Activated naive CD4-positive, alpha-beta T cell treated with anti-CD3 and anti-CD28 coated beads, Interleukin-2, amount 10 ng/mL, durations not matched to agents 7 days and 5 days (primary cell): ENCODE measurements around the gene ABI3BP.
"Not testable (repeated sequence)": the region's sequence is repeated elsewhere in the genome, so short reads cannot be mapped to it uniquely, and the experiment has no call there.

Experiments
- CTCF ChIA-PET: fragments of 350-600 bp; sonication (Branson Sonifier 250); formaldehyde crosslinking; loops from one replicate; lab custom pipeline; 2021; ENCODE audit warnings: antibody characterized with exemption; lab: Charles Lee
- DNase-seq: peaks from one replicate; pipeline ENCODE4 v3.0.0-alpha.2; 2020
- H3K27ac Mint-ChIP-seq: one replicate; pipeline ENCODE4 v1.8.0; 2021; ENCODE audit warnings: mild to moderate bottlenecking, moderate library complexity, mixed read lengths
- H3K27me3 Mint-ChIP-seq: one replicate; pipeline ENCODE4 v1.8.0; 2021; ENCODE audit warnings: mild to moderate bottlenecking, mixed read lengths
- H3K36me3 Mint-ChIP-seq: one replicate; pipeline ENCODE4 v1.8.0; 2021; ENCODE audit warnings: mixed read lengths
- H3K4me1 Mint-ChIP-seq: one replicate; pipeline ENCODE4 v1.8.0; 2021; ENCODE audit warnings: mixed read lengths
- H3K4me3 Mint-ChIP-seq: one replicate; pipeline ENCODE4 v1.8.0; 2021; ENCODE audit warnings: mild to moderate bottlenecking, moderate library complexity, mixed read lengths
- H3K9me3 Mint-ChIP-seq: one replicate; pipeline ENCODE4 v1.8.0; 2021; ENCODE audit warnings: mixed read lengths

Gene ABI3BP

GRCh38 chr3:100993309-100993708 is at the start of gene ABI3BP:
Gene ABI3BP, minus strand, starts transcription at chr3:100993421. Its CDS starts 37 bp downstream, at chr3:100993384.
- Mint-ChIP-seq H3K27me3 (peaks cover 11% of the 10 kb centered on the region), H3K9me3 (no peaks in the 10 kb centered on the region), H3K4me1 (no peaks in the 10 kb centered on the region), H3K36me3 (no peaks in the 10 kb centered on the region), H3K4me3 (no peak within 1 kb of the TSS), H3K27ac (no peak within 1 kb of the TSS)
- no peak for DNase-seq
- CTCF ChIA-PET = interaction anchor here (0.7 kb wide), 1 partner anchor 11 kb away, joined by 4 read pairs; no protein-coding TSS in a partner anchor

- Mint-ChIP-seq H3K27ac (no peak overlapping the region), H3K27me3 (peaks cover 6% of the 10 kb centered on the region), H3K4me1 (no peaks in the 10 kb centered on the region), H3K9me3 (no peaks in the 10 kb centered on the region), H3K4me3 (no peak overlapping the region), H3K36me3 (no peaks in the 10 kb centered on the region)
- no peak for DNase-seq
- CTCF ChIA-PET = no interaction called here
These were observed 46.1 kb upstream of the ABI3BP start for GRCh38 chr3:101039285-101039684.

- Mint-ChIP-seq H3K27me3 (peaks cover 6% of the 10 kb centered on the region), H3K4me3 (no peak overlapping the region), H3K36me3 (no peaks in the 10 kb centered on the region), H3K9me3 (no peaks in the 10 kb centered on the region), H3K27ac (no peak overlapping the region), H3K4me1 (no peaks in the 10 kb centered on the region)
- CTCF ChIA-PET = no interaction called here
- DNase-seq = no peak
These were observed 45.7 kb upstream of the ABI3BP start for GRCh38 chr3:101038880-101039279.

- CTCF ChIA-PET = no interaction called here
- DNase-seq = no peak
- H3K27ac Mint-ChIP-seq = no peak overlapping the region
- no peaks in the 10 kb centered on the region for H3K36me3 Mint-ChIP-seq
- no peaks in the 10 kb centered on the region for H3K9me3 Mint-ChIP-seq
- no peaks in the 10 kb centered on the region for H3K4me1 Mint-ChIP-seq
- no peak overlapping the region for H3K4me3 Mint-ChIP-seq
- peaks cover 6% of the 10 kb centered on the region for H3K27me3 Mint-ChIP-seq
These were observed 45.2 kb upstream of the ABI3BP start for GRCh38 chr3:101038393-101038792.

GRCh38 chr3:101037613-101038012 is 44.4 kb upstream of the ABI3BP start:
- no peak for DNase-seq

GRCh38 chr3:101036676-101037075 is 43.5 kb upstream of the ABI3BP start:
- no peak overlapping the region for H3K4me3 Mint-ChIP-seq
- peaks cover 3% of the 10 kb centered on the region for H3K27me3 Mint-ChIP-seq
- H3K27ac Mint-ChIP-seq = no peak overlapping the region
- H3K9me3 Mint-ChIP-seq = no peaks in the 10 kb centered on the region
- no peak for DNase-seq
- CTCF ChIA-PET = no interaction called here
- no peaks in the 10 kb centered on the region for H3K36me3 Mint-ChIP-seq
- H3K4me1 Mint-ChIP-seq = no peaks in the 10 kb centered on the region

More at GRCh38 chr3:101037613-101038012, 44.4 kb upstream of the ABI3BP start:
- Mint-ChIP-seq H3K9me3 (no peaks in the 10 kb centered on the region), H3K27me3 (peaks cover 6% of the 10 kb centered on the region), H3K4me1 (no peaks in the 10 kb centered on the region), H3K4me3 (no peak overlapping the region), H3K27ac (no peak overlapping the region), H3K36me3 (no peaks in the 10 kb centered on the region)
- CTCF ChIA-PET = no interaction called here

GRCh38 chr3:101036213-101036618 is 43.0 kb upstream of the ABI3BP start:
- no peaks in the 10 kb centered on the region for H3K4me1 Mint-ChIP-seq
- H3K4me3 Mint-ChIP-seq = no peak overlapping the region
- peaks cover 3% of the 10 kb centered on the region for H3K27me3 Mint-ChIP-seq
- H3K9me3 Mint-ChIP-seq = no peaks in the 10 kb centered on the region
- H3K27ac Mint-ChIP-seq = no peak overlapping the region
- no peaks in the 10 kb centered on the region for H3K36me3 Mint-ChIP-seq
- CTCF ChIA-PET = no interaction called here
- DNase-seq = no peak

GRCh38 chr3:101027286-101027685 is 34.1 kb upstream of the ABI3BP start:
- Mint-ChIP-seq H3K4me3 (no peak overlapping the region), H3K36me3 (no peaks in the 10 kb centered on the region), H3K9me3 (peaks cover 3% of the 10 kb centered on the region), H3K4me1 (no peaks in the 10 kb centered on the region), H3K27me3 (no peaks in the 10 kb centered on the region), H3K27ac (no peak overlapping the region)
- CTCF ChIA-PET = no interaction called here
- DNase-seq = no peak

- Mint-ChIP-seq H3K27me3 (no peaks in the 10 kb centered on the region), H3K27ac (no peak overlapping the region)
- CTCF ChIA-PET = no interaction called here
These were observed 33.7 kb upstream of the ABI3BP start for GRCh38 chr3:101026881-101027280.

GRCh38 chr3:101026244-101026643 is 33.0 kb upstream of the ABI3BP start:
- Mint-ChIP-seq H3K36me3 (no peaks in the 10 kb centered on the region), H3K9me3 (peaks cover 3% of the 10 kb centered on the region), H3K4me3 (no peak overlapping the region), H3K27ac (no peak overlapping the region), H3K27me3 (no peaks in the 10 kb centered on the region), H3K4me1 (no peaks in the 10 kb centered on the region)
- no peak for DNase-seq
- CTCF ChIA-PET = no interaction called here

More at GRCh38 chr3:101026881-101027280, 33.7 kb upstream of the ABI3BP start:
- H3K4me1 Mint-ChIP-seq = no peaks in the 10 kb centered on the region
- H3K4me3 Mint-ChIP-seq = no peak overlapping the region
- H3K9me3 Mint-ChIP-seq = peaks cover 3% of the 10 kb centered on the region
- no peaks in the 10 kb centered on the region for H3K36me3 Mint-ChIP-seq
- no peak for DNase-seq

GRCh38 chr3:101020351-101021015 is 27.3 kb upstream of the ABI3BP start:
- Mint-ChIP-seq H3K27ac (no peak overlapping the region), H3K4me3 (no peak overlapping the region), H3K9me3 (no peaks in the 10 kb centered on the region), H3K27me3 (no peaks in the 10 kb centered on the region), H3K4me1 (no peaks in the 10 kb centered on the region), H3K36me3 (no peaks in the 10 kb centered on the region)
- no peak for DNase-seq
- CTCF ChIA-PET = no interaction called here

GRCh38 chr3:101017017-101017416 is 23.8 kb upstream of the ABI3BP start:
- Mint-ChIP-seq H3K27ac (no peak overlapping the region), H3K27me3 (no peaks in the 10 kb centered on the region), H3K4me1 (no peaks in the 10 kb centered on the region), H3K9me3 (no peaks in the 10 kb centered on the region), H3K4me3 (no peak overlapping the region), H3K36me3 (no peaks in the 10 kb centered on the region)
- no peak for DNase-seq
- CTCF ChIA-PET = no interaction called here

GRCh38 chr3:101012312-101012711 is 19.1 kb upstream of the ABI3BP start:
- H3K27me3 Mint-ChIP-seq, CTCF ChIA-PET, DNase-seq, H3K4me1 Mint-ChIP-seq, H3K27ac Mint-ChIP-seq, H3K4me3 Mint-ChIP-seq, H3K36me3 Mint-ChIP-seq, H3K9me3 Mint-ChIP-seq: not testable (repeated sequence)

- Mint-ChIP-seq H3K4me1 (no peaks in the 10 kb centered on the region), H3K9me3 (peaks cover 5% of the 10 kb centered on the region), H3K36me3 (no peaks in the 10 kb centered on the region), H3K4me3 (no peak overlapping the region), H3K27ac (no peak overlapping the region), H3K27me3 (no peaks in the 10 kb centered on the region)
- CTCF ChIA-PET = interaction anchor here (0.5 kb wide), 1 partner anchor 302 kb away, joined by 3 read pairs; the partner anchor contains the start of gene TFG
- DNase-seq = no peak
These were observed 17.9 kb upstream of the ABI3BP start for GRCh38 chr3:101011136-101011535.

- CTCF ChIA-PET = no interaction called here
- Mint-ChIP-seq H3K4me1 (no peaks in the 10 kb centered on the region), H3K27me3 (no peaks in the 10 kb centered on the region), H3K27ac (no peak overlapping the region), H3K36me3 (no peaks in the 10 kb centered on the region), H3K9me3 (peaks cover 5% of the 10 kb centered on the region), H3K4me3 (no peak overlapping the region)
- no peak for DNase-seq
These were observed 17.1 kb upstream of the ABI3BP start for GRCh38 chr3:101010296-101010695.
